Uterus (tissue), 4 donors: ENCODE measurements around the gene TMEM54. TPM values are rescaled to one million over a fixed set of nuclear protein-coding genes. Genes with fewer than 3 reads are reported as not detected.

Source experiments
- DNase-seq, 2 donors: peaks; one replicate each; pipeline ENCODE4 v3.0.0-alpha.2; 2019 to 2020
- H3K27ac ChIP-seq, 2 donors: fragments of 200-600 bp; sonication (generic); 1 replicate in 1 of 2; 2 replicates in 1 of 2; pipeline ENCODE4 v1.5.1; 2016 to 2018
- H3K27me3 ChIP-seq, 2 donors: fragments of 200-600 bp; sonication (generic); one replicate each; pipeline ENCODE4 v1.5.1; 2018 to 2019; ENCODE audit warnings: control low read depth in 1 of 2
- H3K36me3 ChIP-seq, 2 donors: fragments of 200-600 bp; sonication (generic); one replicate each; pipeline ENCODE4 v1.5.1; 2019; ENCODE audit warnings: control low read depth in 1 of 2
- H3K4me1 ChIP-seq, 2 donors: fragments of 200-600 bp; sonication (generic); one replicate each; pipeline ENCODE4 v1.5.1; 2018 to 2019; ENCODE audit warnings: control low read depth in 1 of 2
- H3K4me3 ChIP-seq, 2 donors: fragments of 200-600 bp; sonication (generic); 1 replicate in 1 of 2; 2 replicates in 1 of 2; pipeline ENCODE4 v1.5.1; 2018 to 2019; ENCODE audit warnings: mild to moderate bottlenecking in 1 of 2
- H3K9me3 ChIP-seq, 2 donors: fragments of 200-600 bp; sonication (generic); one replicate each; pipeline ENCODE4 v1.5.1; 2019; ENCODE audit warnings: control low read depth in 1 of 2
- CTCF ChIP-seq, 4 experiments: fragments of 200-600 bp in 2 of 4; fragments of 450-650 bp in 2 of 4; sonication (generic) in 2 of 4; IDR thresholded peaks; one replicate each; pipeline ENCODE4 v1.5.1; 2016 to 2019; ENCODE audit warnings: antibody characterized with exemption in 4 of 4, mild to moderate bottlenecking in 2 of 4, moderate library complexity in 1 of 4
- POLR2A ChIP-seq, 2 donors: fragments of 450-650 bp; IDR thresholded peaks; one replicate each; pipeline ENCODE4 v1.6.1; 2016; ENCODE audit warnings: antibody characterized with exemption in 2 of 2, mild to moderate bottlenecking in 1 of 2, moderate library complexity in 1 of 2
- intact Hi-C: fragments of 100-400 bp; cut with DNase I; formaldehyde crosslinking; loops from one replicate; pipeline ENCODE4 v1.15.1; 2023; ENCODE audit warnings: low total_unique reads
- total RNA-seq, 4 donors: library from RNA; depleted of rRNA in 3 of 4; stranded (reverse); fragments of >200 nt in 3 of 4; gene quantifications; one replicate each; pipeline versions ENCODE4 v1.1.0 to v1.2.4, GENCODE V29; 2014 to 2023
- donor health status: DM: yes; HTN: yes; CAD: no.

The TMEM54 gene
- total RNA-seq, 4 donors from 2014 or later, result 18.4 to 57.4 (median 34.8) TPM

GRCh38 chr1:32881871-32882850 is 19.0 kb downstream of the TMEM54 start:
- no peaks in the 10 kb centered on the region for H3K9me3 ChIP-seq
- no peak for DNase-seq
- intact Hi-C loops, result no loop called here
- no peak overlapping the region for H3K27ac ChIP-seq
- peaks cover 14 to 17% of the 10 kb centered on the region in 2 donors for H3K27me3 ChIP-seq
- H3K36me3 ChIP-seq, result no peaks in the 10 kb centered on the region
- TF ChIP-seq POLR2A (IDR thresholded peaks at IDR 0.05), result no peak
- TF ChIP-seq CTCF (IDR thresholded peaks at IDR 0.05), result no peak
- no peaks in the 10 kb centered on the region for H3K4me1 ChIP-seq
- H3K4me3 ChIP-seq, result no peak overlapping the region

- no peaks in the 10 kb centered on the region for H3K9me3 ChIP-seq
- intact Hi-C loops, result no loop called here
- no peak overlapping the region for H3K27ac ChIP-seq
- TF ChIP-seq POLR2A (IDR thresholded peaks at IDR 0.05), result no peak
- TF ChIP-seq CTCF (IDR thresholded peaks at IDR 0.05), result no peak
- H3K4me3 ChIP-seq, result no peak overlapping the region
- peaks cover 10 to 11% of the 10 kb centered on the region in 2 donors for H3K27me3 ChIP-seq
- H3K36me3 ChIP-seq, result no peaks in the 10 kb centered on the region
- no peaks in the 10 kb centered on the region for H3K4me1 ChIP-seq
- DNase-seq, result no peak
Observed at GRCh38 chr1:32881291-32881690, 19.9 kb downstream of the TMEM54 start.

- no peak overlapping the region for H3K4me3 ChIP-seq
- DNase-seq, result no peak
- intact Hi-C loops, result no loop called here
- no peaks in the 10 kb centered on the region for H3K9me3 ChIP-seq
- no peaks in the 10 kb centered on the region for H3K4me1 ChIP-seq
- H3K27ac ChIP-seq, result no peak overlapping the region
- no peaks in the 10 kb centered on the region for H3K36me3 ChIP-seq
- TF ChIP-seq CTCF (IDR thresholded peaks at IDR 0.05) (no peak), POLR2A (IDR thresholded peaks at IDR 0.05) (no peak)
- H3K27me3 ChIP-seq, result no peaks in the 10 kb centered on the region
Observed at GRCh38 chr1:32878637-32879041, 22.6 kb downstream of the TMEM54 start.

GRCh38 chr1:32878183-32878582 is 23.0 kb downstream of the TMEM54 start:
- intact Hi-C loops, result no loop called here
- TF ChIP-seq CTCF (IDR thresholded peaks at IDR 0.05) (no peak), POLR2A (IDR thresholded peaks at IDR 0.05) (no peak)
- Histone ChIP-seq H3K27ac (no peak overlapping the region), H3K9me3 (no peaks in the 10 kb centered on the region), H3K27me3 (no peaks in the 10 kb centered on the region), H3K4me3 (no peak overlapping the region), H3K4me1 (no peaks in the 10 kb centered on the region), H3K36me3 (no peaks in the 10 kb centered on the region)
- DNase-seq, result no peak
